OCI-LY7 (cell line): ENCODE measurements around the gene DCHS1. TPM values are rescaled to one million over a fixed set of nuclear protein-coding genes. Genes with fewer than 3 reads are reported as not detected.

Experiments used
- BruUV-seq: library from RNA; stranded (reverse); fragments of 400-500 nt; replicated peaks from 2 replicates; lab custom pipeline; 2021; lab: Mats Ljungman, UMichigan
- CTCF ChIA-PET: fragments of 300-600 bp; sonication (Branson Sonifier 250); formaldehyde crosslinking; loops from one replicate; lab custom pipeline; 2022; ENCODE audit warnings: antibody characterized with exemption; ENCODE audit not compliant: unreplicated experiment; lab: Charles Lee
- POLR2A ChIA-PET: fragments of 300-600 bp; sonication (Branson Sonifier 250); formaldehyde crosslinking; loops from one replicate; lab custom pipeline; 2022; ENCODE audit warnings: antibody characterized with exemption; lab: Charles Lee
- DNase-seq: peaks from one replicate; pipeline ENCODE4 v3.0.0-alpha.2; 2015; ENCODE audit warnings: low spot score
- H2AFZ ChIP-seq: fragments of 200-600 bp; sonication (generic), shearing (Covaris generic); 2 replicates; pipeline ENCODE4 v1.6.1; 2014; ENCODE audit warnings: mild to moderate bottlenecking, antibody characterized with exemption, low read length, moderate library complexity
- H3K27ac ChIP-seq: fragments of 200-600 bp; sonication (generic); 2 replicates; pipeline ENCODE4 v1.5.1; 2014; ENCODE audit warnings: mixed run types, low read depth, mild to moderate bottlenecking, moderate library complexity, low read length, inconsistent platforms; ENCODE audit not compliant: poor library complexity, severe bottlenecking
- H3K36me3 ChIP-seq: fragments of 200-600 bp; sonication (generic); 2 replicates; pipeline ENCODE4 v1.6.1; 2014; ENCODE audit warnings: mild to moderate bottlenecking, antibody characterized with exemption, low read length, moderate library complexity, mixed read lengths; ENCODE audit not compliant: insufficient read depth
- H3K4me1 ChIP-seq: fragments of 200-600 bp; sonication (generic); 2 replicates; pipeline ENCODE4 v1.5.1; 2014; ENCODE audit warnings: mild to moderate bottlenecking, low read length; ENCODE audit not compliant: insufficient read depth, poor library complexity, severe bottlenecking
- H3K4me2 ChIP-seq: fragments of 200-600 bp; sonication (generic); 2 replicates; pipeline ENCODE4 v1.6.1; 2014; ENCODE audit warnings: mild to moderate bottlenecking, low read length
- H3K4me3 ChIP-seq: fragments of 200-600 bp; sonication (generic); 2 replicates; pipeline ENCODE4 v1.5.1; 2014; ENCODE audit warnings: mild to moderate bottlenecking, low read depth, low read length; ENCODE audit not compliant: poor library complexity, severe bottlenecking
- H3K79me2 ChIP-seq: fragments of 200-600 bp; sonication (generic); 2 replicates; pipeline ENCODE4 v1.6.1; 2016; ENCODE audit warnings: low read depth, mild to moderate bottlenecking, low read length, moderate library complexity, mixed read lengths; ENCODE audit not compliant: insufficient read depth
- H3K9me2 ChIP-seq: fragments of 200-600 bp; sonication (generic); 2 replicates; pipeline ENCODE4 v1.6.1; 2016; ENCODE audit warnings: mild to moderate bottlenecking, low read length, mixed read lengths; ENCODE audit not compliant: insufficient read depth
- H3K9me3 ChIP-seq: fragments of 200-600 bp; sonication (generic); 2 replicates; pipeline ENCODE4 v1.6.1; 2014; ENCODE audit warnings: mild to moderate bottlenecking, mixed run types, low read length, mixed read lengths
- H4K20me1 ChIP-seq: fragments of 200-600 bp; sonication (generic); 2 replicates; pipeline ENCODE4 v1.6.1; 2014; ENCODE audit warnings: mild to moderate bottlenecking, antibody characterized with exemption, low read length, moderate library complexity, mixed read lengths; ENCODE audit not compliant: insufficient read depth
- EZH2phosphoT487 ChIP-seq: fragments of 200-600 bp; sonication (generic); IDR thresholded peaks from 2 replicates; pipeline ENCODE4 v1.6.1; 2018; ENCODE audit warnings: low read depth, borderline replicate concordance, mild to moderate bottlenecking, mixed run types, antibody characterized with exemption, low read length, moderate library complexity, mixed read lengths
- intact Hi-C: fragments of 100-400 bp; cut with micrococcal nuclease; formaldehyde crosslinking; loops from one replicate; pipeline ENCODE4 v1.10.0; 2022; ENCODE audit not compliant: unreplicated experiment
- total RNA-seq, 2 experiments: library from RNA; depleted of rRNA in 1 of 2; stranded (reverse); fragments of >200 nt in 1 of 2; shearing (Covaris generic) in 1 of 2; gene quantifications; 2 replicates each; pipeline ENCODE4 v1.2.3, GENCODE V29; 2014 to 2022
- TF ChIP-seq, protein P1 (sequence below): fragments of 200-600 bp; sonication (generic); conservative IDR thresholded peaks from 2 replicates; pipeline ENCODE4 v1.5.1; 2014; ENCODE audit warnings: mild to moderate bottlenecking, antibody characterized with exemption, low read length, moderate library complexity, mixed read lengths

DCHS1 gene
- total RNA-seq, 2 experiments from 2014 or later = 0.67 to 1.1 TPM

GRCh38 chr11:6637871-6638270, 17.7 kb downstream of the DCHS1 start:
- TF ChIP-seq EZH2phosphoT487 = no peak
- TF ChIP-seq, protein P1, sequence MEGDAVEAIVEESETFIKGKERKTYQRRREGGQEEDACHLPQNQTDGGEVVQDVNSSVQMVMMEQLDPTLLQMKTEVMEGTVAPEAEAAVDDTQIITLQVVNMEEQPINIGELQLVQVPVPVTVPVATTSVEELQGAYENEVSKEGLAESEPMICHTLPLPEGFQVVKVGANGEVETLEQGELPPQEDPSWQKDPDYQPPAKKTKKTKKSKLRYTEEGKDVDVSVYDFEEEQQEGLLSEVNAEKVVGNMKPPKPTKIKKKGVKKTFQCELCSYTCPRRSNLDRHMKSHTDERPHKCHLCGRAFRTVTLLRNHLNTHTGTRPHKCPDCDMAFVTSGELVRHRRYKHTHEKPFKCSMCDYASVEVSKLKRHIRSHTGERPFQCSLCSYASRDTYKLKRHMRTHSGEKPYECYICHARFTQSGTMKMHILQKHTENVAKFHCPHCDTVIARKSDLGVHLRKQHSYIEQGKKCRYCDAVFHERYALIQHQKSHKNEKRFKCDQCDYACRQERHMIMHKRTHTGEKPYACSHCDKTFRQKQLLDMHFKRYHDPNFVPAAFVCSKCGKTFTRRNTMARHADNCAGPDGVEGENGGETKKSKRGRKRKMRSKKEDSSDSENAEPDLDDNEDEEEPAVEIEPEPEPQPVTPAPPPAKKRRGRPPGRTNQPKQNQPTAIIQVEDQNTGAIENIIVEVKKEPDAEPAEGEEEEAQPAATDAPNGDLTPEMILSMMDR = no peak
- POLR2A ChIA-PET = no interaction called here

GRCh38 chr11:6636480-6636879, 19.1 kb downstream of the DCHS1 start:
- Histone ChIP-seq H3K4me1 (no peaks in the 10 kb centered on the region), H3K4me2 (no peak overlapping the region), H3K36me3 (no peaks in the 10 kb centered on the region), H3K79me2 (no peaks in the 10 kb centered on the region), H3K9me2 (no peaks in the 10 kb centered on the region), H3K27ac (no peak overlapping the region), H3K9me3 (no peaks in the 10 kb centered on the region), H4K20me1 (no peaks in the 10 kb centered on the region), H3K4me3 (no peak overlapping the region), H2AFZ (no peak overlapping the region)
- intact Hi-C loops = no loop called here
- POLR2A ChIA-PET = interaction anchor here (1.1 kb wide), 1 partner anchor 17 kb away, joined by 5 read pairs; the partner anchor contains the start of gene TPP1
- no TSS peak for BruUV-seq
- no peak for DNase-seq
- CTCF ChIA-PET = no interaction called here
- no peak for TF ChIP-seq EZH2phosphoT487
- TF ChIP-seq, protein P1 = no peak

More at GRCh38 chr11:6637871-6638270, 17.7 kb downstream of the DCHS1 start:
- CTCF ChIA-PET = no interaction called here
- Histone ChIP-seq H3K27ac (no peak overlapping the region), H3K9me3 (no peaks in the 10 kb centered on the region), H3K4me2 (no peak overlapping the region), H4K20me1 (no peaks in the 10 kb centered on the region), H3K79me2 (no peaks in the 10 kb centered on the region), H3K4me1 (no peaks in the 10 kb centered on the region), H2AFZ (no peak overlapping the region), H3K9me2 (no peaks in the 10 kb centered on the region), H3K36me3 (no peaks in the 10 kb centered on the region), H3K4me3 (no peak overlapping the region)
- no peak for DNase-seq
- intact Hi-C loops = no loop called here
- BruUV-seq = no TSS peak

GRCh38 chr11:6635082-6635932, 20.3 kb downstream of the DCHS1 start:
- Histone ChIP-seq H3K79me2 (no peaks in the 10 kb centered on the region), H3K4me2 (no peak overlapping the region), H3K9me3 (no peaks in the 10 kb centered on the region), H3K4me3 (no peak overlapping the region), H3K9me2 (no peaks in the 10 kb centered on the region), H3K36me3 (no peaks in the 10 kb centered on the region), H2AFZ (no peak overlapping the region), H3K27ac (no peak overlapping the region), H4K20me1 (no peaks in the 10 kb centered on the region), H3K4me1 (no peaks in the 10 kb centered on the region)
- ChIA-PET POLR2A (interaction anchor here (1.3 kb wide), 2 partner anchors 15 to 16 kb away, joined by 3 read pairs; partner anchors contain the start of gene TPP1), CTCF (no interaction called here)
- intact Hi-C loops = no loop called here
- BruUV-seq = no TSS peak
- no peak for DNase-seq
- TF ChIP-seq EZH2phosphoT487 = no peak
- TF ChIP-seq, protein P1 = no peak
